GM18498 (cell line): ENCODE data around the gene LHX4.
"Not testable (repeated sequence)": the region's sequence is repeated elsewhere in the genome, so short reads cannot be mapped to it uniquely, and the experiment has no call there.

ENCODE experiments used
- ATAC-seq: cut with Tn5 transposase; IDR thresholded peaks from one replicate; pipeline ENCODE4 v1.9.1; 2021; ENCODE audit warnings: mild to moderate bottlenecking, moderate library complexity; ENCODE audit not compliant: unreplicated experiment

Gene LHX4

DNA sequence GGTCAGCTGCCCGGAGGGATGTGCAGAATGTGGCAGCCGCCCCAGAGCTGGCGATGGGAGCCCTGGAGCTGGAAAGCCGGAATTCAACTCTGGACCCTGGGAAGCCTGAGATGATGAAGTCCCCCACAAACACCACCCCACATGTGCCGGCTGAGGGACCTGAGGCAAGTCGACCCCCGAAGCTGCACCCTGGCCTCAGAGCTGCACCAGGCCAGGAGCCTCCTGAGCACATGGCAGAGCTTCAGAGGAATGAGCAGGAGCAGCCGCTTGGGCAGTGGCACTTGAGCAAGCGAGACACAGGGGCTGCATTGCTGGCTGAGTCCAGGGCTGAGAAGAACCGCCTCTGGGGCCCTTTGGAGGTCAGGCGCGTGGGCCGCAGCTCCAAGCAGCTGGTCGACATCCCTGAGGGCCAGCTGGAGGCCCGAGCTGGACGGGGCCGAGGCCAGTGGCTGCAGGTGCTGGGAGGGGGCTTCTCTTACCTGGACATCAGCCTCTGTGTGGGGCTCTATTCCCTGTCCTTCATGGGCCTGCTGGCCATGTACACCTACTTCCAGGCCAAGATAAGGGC is 33.5 kb upstream of the LHX4 start:
- no peak for ATAC-seq

DNA sequence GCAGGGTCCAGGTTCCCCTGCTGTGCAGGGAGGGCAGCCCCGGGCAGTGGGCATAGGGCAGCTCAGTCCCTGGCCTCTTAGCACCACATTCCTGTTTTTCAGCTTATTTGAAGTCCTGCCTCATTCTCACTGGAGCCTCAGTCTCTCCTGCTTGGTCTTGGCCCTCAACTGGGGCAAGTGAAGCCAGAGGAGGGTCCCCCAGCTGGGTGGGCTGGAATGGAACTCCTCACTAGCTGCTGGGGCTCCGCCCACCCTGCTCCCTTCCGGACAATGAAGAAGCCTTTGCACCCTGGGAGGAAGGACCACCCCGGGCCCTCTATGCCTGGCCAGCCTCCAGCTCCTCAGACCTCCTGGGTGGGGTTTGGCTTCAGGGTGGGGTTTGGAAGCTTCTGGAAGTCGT is 32.8 kb upstream of the LHX4 start:
- ATAC-seq: no peak

DNA sequence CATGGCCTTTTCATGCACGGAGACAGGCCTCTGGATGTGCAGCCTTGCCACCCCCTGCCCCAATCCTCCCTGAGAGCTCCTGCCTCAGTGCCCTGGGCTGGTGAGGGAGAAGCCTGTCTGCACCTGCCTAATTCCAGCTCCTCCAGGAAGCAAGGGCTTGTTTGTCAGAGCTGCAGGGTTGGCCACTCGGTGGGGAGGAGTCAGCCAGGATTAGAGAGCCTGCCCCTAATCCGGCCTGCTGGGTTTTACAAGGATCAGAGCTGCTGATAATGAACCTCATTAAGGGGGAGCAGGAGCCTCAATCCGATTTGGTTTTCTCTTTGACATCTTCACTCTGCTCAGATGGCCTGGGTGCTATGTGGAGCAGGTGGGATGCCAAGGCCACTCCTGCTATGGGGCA is 31.9 kb upstream of the LHX4 start:
- ATAC-seq: no peak

DNA sequence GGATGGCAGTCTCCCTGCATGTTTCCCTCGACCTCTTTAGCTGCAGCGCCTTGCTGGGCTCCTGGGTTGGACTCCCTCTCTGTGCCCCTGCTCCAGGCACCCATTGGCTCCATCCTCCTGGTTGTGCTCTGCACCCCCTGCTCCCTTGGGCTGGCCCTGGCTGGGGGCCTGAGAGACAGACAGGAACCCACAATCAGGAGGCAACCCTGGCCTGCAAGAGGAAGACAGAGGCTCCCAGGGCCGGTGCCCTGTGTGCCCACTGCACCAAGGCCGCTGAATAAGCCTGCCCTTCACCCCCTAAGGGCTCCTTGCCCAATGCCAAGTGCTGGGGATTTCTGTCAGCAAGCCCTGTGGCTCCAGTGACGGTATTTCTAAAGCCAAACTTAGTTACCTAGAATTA is 31.5 kb upstream of the LHX4 start:
- no peak for ATAC-seq

DNA sequence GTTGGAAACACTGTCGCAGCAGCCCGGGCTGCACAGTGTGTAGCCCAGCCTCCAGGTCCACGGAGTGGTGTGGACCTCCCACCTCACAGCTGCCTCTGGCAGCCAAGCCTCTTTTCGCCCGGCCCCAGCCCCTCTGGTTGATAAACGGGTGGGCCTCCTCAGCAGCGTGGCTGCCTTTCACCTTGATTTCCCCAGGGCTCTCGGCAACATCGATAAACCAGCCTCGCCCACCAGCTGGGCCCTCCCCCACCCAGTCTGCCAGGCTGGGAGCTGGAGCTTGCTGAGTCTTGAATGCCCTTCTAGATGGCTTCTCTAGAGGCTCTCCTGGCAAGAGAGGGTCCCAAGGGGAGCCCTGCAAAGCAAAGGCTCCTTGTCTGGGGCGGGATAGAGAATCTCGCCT is 31.0 kb upstream of the LHX4 start:
- ATAC-seq: no peak

DNA sequence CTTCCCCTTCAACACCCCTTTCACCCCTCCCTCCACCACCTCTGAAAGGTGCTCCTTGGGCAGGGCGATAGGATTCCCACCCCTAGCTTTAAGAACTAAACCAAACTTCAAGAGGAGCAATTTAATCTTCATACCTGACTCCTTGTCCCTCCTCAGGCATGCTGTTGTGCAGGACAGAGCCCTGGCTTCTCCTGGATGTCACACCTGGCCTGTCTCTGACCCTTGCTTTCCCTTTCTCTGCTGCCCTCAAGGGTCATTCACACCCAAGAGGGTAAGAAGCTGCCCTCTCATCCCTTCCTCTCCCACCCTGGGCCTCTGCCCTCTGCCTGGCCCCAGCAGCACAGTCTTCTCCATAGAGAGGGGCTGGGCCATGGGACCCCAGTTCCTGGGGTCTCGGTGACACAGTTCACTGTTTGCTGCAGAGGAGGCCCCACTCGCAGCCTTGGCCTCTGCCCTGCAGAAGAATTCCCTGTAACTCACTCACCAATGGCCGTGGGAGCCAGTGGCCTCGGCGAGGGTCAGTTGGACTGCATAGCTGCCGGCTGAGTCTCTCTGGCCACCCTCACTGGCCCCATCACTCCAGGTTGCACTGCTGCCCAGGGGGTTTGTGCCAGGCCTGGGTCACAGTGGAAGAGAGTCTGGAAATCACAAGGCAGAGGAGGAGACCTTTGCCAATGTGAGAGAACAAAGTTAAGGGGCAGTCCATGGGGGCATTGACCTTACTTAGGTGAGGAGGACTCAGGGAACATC is 28.4 kb upstream of the LHX4 start:
- no peak for ATAC-seq

DNA sequence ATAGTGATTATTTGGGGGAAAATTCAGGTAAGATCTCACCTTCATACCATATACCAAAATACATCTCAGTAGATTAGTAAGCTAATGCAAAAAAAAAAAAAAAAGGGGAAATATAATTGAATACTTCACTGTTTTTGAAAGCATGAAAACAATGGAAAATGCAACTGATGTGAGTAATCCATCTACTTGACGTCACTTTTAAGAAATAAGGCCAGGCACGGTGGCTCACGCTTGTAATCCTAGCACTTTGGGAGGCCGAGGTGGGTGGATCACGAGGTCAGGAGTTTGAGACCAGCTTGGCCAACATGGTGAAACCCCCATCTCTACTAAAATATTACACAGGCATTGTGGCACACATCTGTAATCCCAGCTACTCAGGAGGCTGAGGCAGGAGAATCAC is 27.5 kb upstream of the LHX4 start:
- ATAC-seq: not testable (repeated sequence)

DNA sequence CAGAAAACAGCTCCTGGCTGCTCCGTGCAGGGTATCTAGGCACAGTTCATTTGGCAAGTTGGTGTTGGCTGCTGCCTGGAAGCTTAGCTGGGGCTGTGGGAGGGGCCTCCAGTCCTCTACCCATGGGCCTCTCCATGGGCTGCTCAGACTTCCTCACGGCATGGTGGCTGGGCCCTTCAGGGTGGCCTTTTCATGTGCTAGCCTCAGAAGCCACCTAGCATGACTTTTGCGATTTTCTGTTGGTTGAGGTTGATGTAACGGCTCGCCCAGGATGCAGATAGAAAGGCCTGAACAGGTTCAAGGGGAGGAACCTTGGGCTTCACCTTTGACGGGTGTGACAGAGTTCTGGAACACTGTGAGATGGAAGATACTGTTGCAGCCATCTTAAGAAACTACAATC is 25.8 kb upstream of the LHX4 start:
- no peak for ATAC-seq

DNA sequence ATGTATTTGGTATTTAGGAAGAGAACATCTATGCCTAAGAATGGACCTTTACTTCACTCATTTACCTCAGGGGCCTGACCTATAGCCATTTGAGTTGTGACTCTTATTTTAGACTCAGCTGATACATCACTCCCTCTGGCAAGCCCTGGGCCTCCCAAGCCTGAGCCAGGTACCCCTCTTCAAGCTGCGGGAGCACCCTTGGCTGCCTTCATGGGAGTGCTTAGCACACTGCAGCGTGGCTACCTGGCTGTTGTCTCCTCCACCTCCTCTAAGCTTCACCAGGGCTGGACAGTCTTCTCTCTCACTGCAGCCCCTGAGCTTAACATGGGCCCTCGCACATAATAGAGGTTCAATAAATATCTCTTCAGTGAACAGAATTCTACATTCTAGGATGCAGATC is 23.5 kb upstream of the LHX4 start:
- no peak for ATAC-seq

DNA sequence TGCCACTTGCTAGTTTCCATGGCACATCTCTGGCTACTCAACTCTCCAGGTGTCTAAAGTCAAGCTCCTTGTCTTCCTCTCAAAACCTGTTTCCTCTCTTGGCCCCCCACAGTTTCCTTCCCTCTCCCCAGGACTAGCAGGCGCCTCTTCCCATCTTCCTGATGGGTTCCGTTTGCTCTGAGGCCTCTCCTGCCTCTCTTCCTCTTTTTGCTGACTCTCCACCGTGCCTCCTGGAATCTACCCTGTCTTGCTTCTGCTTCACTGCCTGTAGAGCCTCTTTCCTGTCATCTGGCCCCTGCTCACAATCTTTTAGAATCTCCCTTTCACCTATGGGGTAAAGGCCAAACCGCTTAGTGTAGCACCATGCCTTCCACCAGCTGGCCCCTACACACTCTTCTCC is 21.8 kb upstream of the LHX4 start:
- ATAC-seq: no peak

DNA sequence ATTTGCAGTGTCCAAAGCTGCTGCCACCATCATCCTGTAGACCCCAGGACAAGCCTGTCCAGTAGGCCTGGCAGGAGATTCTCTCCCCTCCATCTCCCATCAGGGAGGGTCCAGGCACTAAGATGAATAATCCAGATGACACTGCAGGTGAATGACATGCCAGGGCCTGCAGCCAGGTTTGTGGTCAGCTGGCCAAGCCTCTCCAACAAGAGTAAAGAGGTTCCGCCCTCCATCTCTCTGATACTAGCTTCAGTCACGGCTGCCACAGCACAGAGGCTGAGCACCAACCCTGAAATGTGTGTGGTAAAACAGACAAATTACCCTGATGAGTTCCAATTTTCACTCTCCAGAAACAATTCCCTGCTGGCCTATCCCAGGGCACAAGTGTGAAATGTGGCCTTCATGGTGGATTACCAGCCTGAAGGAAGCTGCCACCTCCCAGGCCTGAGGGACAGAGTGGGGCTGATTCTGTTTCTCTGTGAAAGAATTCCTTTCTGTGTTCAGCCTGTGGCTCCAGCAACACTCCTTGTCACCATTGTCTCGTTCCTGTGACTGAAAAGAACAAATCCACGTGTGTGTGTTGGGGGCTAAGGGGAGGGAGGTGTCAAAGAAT is 19.9 kb upstream of the LHX4 start:
- no peak for ATAC-seq

DNA sequence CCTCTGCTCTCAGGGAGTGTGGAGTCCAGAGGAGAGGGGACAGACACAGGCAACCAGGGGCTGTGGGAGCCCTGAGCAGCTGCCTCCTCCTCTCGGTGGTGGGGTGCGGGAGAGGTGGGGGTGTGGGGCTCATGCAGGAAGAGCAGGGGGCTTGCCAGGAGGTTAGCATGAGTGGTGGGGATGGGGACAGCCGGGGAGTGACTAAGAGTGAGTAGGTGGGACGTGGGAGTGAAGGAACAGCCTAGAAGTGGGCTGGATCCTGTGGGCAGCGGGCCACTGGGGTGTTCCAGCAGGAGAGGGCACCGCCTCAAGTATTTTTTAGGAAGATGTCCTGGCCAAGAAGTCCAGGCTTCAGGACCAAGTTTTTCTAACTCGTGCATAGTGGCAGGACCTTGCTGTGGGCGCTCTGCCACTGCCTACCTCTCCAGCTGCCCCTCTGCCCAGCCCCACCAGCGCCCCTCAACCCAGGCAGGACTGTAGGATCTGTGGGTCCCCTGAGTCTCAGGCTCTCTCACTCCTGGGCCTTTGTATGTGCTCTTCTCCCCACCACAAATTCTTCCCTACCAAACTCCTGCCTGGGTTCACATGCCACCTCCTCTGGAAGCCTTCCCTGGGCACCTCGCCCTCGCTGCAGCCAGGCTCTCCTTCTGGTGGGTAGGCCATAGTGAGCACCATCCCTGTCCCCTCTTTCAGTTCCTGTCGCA is 18.8 kb upstream of the LHX4 start:
- ATAC-seq: no peak

DNA sequence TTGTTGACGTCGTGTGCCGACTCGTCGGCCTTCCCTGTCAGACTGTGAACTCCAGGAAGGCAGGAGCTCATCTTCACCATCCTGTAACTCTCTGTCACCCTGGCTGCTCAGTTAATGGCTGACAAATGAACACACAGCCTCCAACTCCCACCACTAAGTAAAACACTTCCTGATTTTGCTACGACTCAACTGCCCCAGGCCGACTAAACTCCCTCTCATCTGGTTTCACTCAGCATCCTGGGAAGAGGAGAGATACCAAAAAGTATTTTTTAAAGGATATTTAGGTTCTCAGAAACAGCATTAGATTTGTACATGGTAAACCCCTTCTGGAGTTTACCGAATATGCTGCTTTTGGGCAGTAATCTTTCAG is 18.2 kb upstream of the LHX4 start:
- no peak for ATAC-seq

DNA sequence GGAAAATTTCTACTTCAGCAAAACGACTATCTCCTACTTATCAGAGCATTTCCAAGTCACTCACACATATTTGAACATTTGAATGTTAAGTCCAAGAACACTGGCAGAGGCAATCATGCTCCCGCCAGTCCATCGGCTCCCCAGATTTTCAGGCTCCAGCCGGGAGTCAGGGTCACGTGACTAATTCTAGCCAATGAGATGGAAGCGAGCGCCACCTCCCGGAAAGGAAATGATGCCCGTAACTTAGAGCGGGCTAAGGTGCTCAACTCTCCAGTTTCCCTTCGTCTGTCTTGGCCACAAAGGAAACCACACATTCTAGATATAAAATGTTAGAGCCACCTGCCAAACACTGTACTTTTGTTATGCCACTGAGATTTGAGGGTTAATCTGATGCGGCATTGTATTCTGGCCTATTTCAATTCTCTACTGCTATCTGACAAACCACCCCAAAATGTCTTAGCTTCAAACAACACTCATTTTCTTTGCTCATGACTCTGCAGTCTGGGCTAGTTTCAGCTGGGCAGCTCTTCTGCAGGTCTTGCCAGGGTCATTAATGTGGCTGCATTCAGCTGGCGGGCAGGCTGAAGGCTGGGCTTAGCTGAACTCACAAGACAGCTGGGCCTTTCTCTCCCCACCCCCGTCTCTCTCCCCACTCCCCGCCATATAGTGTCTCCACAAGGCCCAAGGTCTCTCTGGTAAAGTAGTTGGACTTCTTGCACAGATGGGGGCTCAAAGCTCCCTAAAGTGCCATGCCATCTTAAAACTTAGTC is 16.5 kb upstream of the LHX4 start:
- no peak for ATAC-seq

DNA sequence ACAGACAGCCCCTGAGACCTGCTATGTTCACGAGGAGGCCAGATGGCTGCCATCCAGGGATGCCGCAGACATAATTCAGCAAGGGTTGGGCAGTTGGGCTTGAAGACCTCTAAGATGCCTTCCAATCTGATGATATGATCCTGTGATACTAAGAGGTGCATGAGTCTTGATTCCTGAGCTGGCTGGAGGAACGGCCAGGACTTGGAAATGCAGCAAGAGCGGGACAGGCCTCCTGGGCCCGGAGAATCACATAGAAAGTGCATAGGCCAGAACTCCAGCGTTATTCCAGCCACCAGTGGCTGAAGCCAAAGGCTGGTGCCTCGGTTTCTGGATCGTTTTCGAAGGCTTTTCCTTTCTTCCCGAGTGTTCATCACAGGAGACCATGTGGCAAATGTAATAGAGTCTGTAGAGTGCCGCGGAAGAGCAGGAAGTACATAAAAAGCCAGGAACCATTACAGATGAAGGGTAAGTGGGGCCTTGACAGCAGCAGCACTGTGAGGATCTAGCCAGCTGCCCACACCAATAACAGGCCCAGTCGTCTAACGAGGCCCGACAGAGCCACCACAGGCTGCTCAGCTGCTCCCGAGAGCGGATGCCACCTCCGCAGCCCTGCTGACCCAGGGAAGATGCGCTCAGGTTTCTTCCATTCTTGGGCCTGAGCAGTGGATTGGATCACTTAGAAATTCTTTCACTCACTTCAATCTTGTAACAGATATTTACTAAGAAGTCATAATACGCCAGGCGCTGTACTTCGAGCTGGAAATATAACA is 14.0 kb upstream of the LHX4 start:
- no peak for ATAC-seq

DNA sequence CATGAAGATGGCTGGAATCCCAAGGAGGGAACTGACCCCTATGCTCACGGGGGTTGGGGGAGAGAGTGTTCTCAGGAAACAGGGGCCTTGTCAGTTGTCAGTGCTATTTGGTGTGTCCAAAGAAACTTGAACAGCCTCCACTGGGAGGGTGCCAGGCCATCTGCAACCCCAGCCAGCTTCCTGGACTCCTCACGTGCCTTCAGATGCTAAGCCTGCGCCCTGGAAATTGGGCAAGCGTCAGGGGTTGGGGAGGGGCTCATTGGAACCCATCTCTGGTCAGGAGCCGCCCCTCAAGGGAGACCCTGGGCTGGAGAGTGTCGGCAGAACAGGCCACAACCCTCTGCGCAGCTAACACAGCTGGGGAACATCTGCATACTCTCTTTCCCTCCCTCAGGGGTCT is 13.1 kb upstream of the LHX4 start:
- ATAC-seq: no peak

DNA sequence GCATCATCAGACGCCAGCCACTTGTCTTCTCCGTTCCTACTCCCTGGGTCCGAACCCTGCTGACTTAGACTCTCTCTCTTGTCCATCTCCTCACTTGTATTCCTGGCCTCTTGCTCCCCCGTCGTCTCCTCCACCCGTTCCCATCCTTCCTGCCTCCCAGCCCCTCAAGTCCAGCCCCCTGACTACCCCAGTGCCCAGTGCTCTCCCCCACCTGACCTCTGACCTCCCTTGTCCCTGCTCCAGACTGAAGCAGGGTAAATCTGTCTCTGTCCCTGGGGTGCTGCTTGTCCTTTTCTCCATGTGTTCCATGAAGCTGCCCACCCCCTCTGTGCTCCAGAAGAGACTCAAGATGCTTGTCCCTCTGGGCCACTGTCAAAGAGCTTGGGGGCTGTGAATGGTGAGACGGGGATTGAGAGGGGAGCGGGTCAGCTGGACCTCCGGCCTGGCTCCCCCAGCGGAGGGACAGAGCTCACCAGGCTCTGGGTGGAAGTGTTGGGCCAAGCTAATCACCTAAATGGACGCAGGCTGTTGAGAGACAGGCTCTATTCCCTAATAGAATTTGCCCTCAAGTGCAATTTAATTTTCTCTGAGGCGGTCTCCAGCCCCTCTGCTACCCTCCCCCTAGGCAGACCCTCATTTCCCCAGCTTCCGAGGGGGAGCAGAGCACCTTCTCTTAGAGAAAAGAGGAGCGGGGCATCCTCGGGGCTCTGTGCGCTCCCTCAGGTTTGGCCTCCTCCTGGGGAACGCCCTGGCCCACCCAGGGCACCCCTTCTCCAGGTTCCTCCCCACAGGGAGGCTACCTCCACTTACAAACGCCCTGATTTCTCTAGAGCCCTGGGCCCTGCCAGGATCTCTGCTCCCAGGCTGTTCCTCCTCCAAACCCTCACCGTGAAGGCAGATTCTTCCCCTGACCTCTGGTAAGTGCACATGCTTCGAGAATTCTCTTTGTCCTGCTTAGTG is 11.0 kb upstream of the LHX4 start:
- no peak for ATAC-seq

DNA sequence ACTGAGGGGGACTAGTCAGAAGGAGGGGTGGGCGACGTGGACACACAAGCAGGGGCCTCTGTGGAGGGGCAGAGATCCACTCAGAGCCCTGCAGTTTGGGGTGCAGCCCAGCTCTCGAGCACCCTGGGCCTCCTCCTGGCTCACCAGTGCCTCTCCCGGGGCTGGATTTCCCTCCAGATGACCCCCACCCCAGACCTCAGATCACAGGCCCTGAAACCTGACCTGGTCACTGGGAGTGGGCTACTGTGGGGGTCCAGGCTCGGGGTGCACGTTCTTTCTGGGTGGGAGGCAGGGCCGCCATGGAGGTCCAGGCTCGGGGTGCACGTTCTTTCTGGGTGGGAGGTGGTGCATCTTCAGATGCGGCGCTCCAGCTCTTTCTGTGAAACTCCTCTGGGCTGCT is 10.3 kb upstream of the LHX4 start:
- no peak for ATAC-seq

DNA sequence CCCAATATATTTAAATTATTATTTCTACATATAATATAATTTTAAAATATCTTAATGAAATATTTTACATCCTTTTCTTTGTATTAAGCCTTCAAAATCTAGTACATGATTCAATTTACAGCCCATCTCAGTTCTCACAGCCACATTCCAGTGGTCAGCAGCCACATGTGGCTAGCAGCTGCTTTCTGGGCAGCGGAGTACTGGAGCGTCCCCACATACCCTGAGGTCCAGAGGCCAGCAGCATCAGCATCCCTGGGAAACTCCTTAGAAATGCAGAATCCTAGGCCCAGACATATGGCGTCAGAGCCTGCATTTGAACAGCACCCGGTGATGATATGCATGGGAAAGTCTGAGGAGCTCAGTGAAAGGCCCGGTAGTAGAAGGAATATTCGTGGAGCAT is 8.6 kb upstream of the LHX4 start:
- ATAC-seq: no peak
